ENCODE results near the gene ELMO2.

ELMO2 gene

GRCh38 chr20:46331611-46332361 is 74.6 kb downstream of the ELMO2 start:
- no peak for DNase-seq (ENCODE audit: low spot score)

DNA sequence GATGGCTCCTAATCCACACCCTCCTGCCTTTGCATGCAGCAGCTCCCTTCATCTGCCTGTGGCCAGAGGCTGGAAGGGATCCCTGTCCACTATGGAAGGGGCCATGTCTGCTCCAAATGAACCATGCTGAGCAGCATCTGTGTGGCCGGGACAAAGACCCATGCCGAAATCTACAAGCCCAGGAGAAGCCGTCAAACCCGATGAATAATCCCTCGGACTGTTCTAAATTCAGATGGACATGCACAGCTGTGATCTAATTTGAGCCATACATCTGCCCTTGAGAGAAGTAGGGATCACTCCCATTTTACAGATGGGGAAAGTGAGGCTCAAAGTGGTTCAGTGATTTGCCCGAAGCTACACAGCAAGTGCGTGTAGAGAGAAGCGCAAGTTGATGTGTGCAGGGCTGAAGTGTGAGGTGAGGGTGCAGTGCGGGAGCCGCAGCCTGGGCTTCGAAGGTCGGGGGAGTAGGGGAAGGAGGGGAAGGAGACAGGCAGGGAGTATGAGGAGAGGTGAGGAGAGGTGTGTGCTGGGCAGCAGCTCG is 75.5 kb downstream of the ELMO2 start:
- no peak for DNase-seq (ENCODE audit: low spot score)

DNA sequence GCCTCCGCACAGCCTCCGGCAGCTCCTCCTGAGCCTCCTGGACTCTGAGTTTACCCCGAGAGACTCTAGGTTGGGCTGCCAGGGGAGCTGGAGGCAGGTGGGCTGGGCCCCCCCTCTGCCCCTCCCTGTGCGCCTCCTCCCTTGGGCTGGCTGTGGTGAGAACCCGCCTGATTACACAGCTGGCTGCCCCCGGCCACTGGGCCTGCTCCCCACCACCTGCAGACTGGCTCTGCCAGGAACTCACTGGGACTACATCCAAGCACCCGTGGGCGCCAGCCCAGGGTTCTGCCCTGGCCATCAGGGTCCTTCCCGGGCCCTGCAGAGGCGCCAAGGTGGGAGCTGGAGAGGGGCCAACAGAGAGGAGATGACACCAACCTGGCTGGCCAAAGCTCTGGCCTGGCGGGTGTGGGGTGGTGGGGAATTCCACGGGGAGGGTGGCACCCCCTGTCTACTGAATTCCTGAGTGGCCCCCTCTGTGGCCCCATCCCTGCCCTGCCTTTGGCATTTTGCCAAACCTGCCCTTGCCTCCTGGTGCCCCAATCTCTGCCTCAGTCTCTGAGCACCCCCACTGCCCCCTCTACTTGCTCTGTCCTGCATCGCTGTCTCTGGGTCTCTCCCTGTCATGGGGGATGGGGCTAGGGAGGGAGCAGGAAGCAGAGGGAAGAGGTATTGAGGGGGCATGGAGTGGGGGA is 76.2 kb downstream of the ELMO2 start:
- DNase-seq (ENCODE audit: low spot score), result no peak

- no peak for DNase-seq (ENCODE audit: low spot score)
Measured at GRCh38 chr20:46328200-46328882, 78.1 kb downstream of the ELMO2 start.

- no peak for DNase-seq (ENCODE audit: low spot score)
Measured at GRCh38 chr20:46327557-46327956, 78.9 kb downstream of the ELMO2 start.

DNA sequence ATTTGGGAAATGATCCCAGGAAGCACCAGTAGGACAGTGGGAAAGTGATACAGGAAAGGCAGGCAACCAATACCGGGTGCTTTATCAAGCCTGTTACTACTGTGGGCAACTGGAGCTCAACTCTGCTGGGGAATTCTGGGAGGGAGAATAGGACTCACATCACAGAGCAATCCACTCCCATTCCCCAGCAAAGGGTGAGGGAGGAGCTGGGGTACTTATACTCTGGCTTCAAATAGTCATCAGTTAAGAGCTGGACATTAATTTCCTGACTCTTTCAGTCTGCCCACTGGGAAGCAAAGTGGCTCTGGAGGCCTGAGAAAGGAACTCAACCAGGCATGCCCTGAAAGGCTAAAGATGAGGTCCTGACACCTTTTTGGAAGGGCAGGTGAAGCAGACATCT is 80.6 kb downstream of the ELMO2 start:
- DNase-seq (ENCODE audit: low spot score), result no peak

GRCh38 chr20:46324960-46325703 is 81.3 kb downstream of the ELMO2 start:
- peak; percentile 68 for DNase-seq (ENCODE audit: low spot score)

DNA sequence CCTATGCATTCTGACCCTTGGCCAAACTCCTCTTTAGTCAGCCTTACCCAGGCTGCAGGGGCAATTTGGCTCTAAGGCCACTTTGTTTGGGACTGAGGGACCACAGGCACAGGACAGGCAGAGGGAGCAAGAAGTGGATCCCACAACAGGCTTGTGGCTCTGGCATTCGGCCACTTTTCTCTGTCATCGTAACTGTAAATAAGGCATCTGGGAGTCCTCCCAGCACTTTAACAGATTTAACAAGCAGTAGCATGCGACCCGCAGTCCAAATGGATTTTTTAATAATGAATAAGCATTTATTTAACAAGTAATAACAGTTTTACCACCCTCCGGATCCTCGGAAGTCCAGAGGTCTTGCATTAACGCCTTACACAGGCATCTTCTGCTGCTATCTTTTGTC is 82.0 kb downstream of the ELMO2 start:
- no peak for DNase-seq (ENCODE audit: low spot score)

GRCh38 chr20:46323557-46323956 is 82.9 kb downstream of the ELMO2 start:
- no peak for DNase-seq (ENCODE audit: low spot score)

DNA sequence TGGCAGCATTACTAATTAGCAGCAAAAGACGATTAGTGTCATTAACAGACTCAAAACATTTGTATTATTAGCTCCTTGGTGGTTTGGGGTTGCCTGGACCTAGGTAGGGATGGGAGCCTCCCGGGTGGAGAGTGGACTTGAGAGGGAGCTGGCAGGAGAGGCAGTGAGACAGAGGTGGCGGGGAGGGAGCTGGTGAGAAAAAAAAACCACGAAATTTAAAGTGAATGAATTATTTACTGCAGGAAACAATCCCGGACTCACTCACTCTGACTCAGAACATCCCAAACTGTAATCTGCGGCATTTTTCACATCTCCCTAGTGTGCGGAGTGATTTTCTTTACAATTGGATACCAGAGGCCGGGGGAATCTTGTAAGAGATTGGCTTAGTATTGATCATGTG is 83.8 kb downstream of the ELMO2 start:
- no peak for DNase-seq (ENCODE audit: low spot score)

- DNase-seq (ENCODE audit: low spot score), result no peak
Measured at GRCh38 chr20:46317685-46318177, 88.7 kb downstream of the ELMO2 start.

DNA sequence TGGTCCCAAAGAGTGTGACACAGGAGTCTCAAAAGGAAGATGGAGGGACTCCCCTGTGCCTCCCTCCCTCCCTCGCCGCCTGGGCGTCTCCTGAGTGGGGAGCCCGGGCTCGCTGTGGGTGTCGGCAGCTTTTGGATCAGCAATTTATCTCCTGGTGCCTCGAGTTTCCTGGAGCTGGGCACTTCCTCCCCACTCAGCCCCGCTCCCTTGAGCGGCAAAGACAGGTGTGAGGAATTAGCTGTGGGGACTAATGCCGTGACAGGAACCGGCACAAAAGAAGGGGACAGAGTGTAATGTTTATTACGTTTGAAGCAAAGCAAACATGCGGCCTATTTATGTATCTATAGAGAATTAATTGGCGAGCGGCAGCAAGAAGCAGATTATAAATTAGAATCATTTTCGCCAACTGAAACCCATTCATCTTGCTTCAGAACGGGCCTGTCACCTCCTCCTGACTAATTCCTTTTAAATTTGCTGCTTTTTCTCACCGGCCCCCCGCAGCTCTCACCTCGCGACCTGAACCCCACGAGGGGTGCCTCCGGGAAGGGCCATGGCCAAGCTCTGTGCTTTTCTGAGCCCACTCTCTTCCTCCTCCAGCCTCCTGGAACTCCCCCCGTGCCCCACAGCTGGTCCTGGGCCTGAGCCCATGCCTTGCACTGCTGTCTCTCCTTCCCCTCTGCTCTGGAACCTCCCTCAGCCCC is 89.3 kb downstream of the ELMO2 start:
- no peak for DNase-seq (ENCODE audit: low spot score)

Data from SW480 (cell line).